ENCODE results near the gene MYO15A. TPM values are rescaled to one million over a fixed set of nuclear protein-coding genes. Genes with fewer than 3 reads are reported as not detected.

Gene MYO15A
- total and polyA plus RNA-seq, 2 donors (not counting 1 experiment from before 2014, with no cell fraction given), result 2.5 to 3.1 TPM

- POLR2A ChIA-PET, result no interaction called here
- no peaks in the 10 kb centered on the region for H4K20me1 ChIP-seq (ENCODE audit: control insufficient read depth, insufficient read depth, low read length, poor library complexity, severe bottlenecking)
- no peak for TF ChIP-seq CTCF (IDR thresholded peaks at IDR 0.05)
- no peak for TF ChIP-seq EZH2 (IDR thresholded peaks at IDR 0.05; ENCODE audit: borderline replicate concordance, insufficient read depth, low read depth, low read length, poor library complexity, severe bottlenecking)
- no peak overlapping the region for H3K4me3 ChIP-seq (ENCODE audit: control extremely low read depth in 1 of 5, extremely low read depth in 1 of 5, insufficient read depth in 1 of 5, low read depth in 2 of 5, low read length in 4 of 5)
- CTCF ChIA-PET, result no interaction called here
- H3K4me1 ChIP-seq (ENCODE audit: control insufficient read depth in 2 of 2, insufficient read depth in 2 of 2, low read length in 2 of 2), result no peaks in the 10 kb centered on the region
- Mint-ChIP-seq H3K4me1 (no peaks in the 10 kb centered on the region), H3K4me3 (no peak overlapping the region), H3K27ac (no peak overlapping the region), H3K9me3 (ENCODE audit: insufficient read depth) (peaks cover 2% of the 10 kb centered on the region), H3K27me3 (no peaks in the 10 kb centered on the region)
- 68% methylated on average over 57 of the region's 68 CpGs for WGBS (ENCODE audit: insufficient coverage)
- intact Hi-C loops (cut with micrococcal nuclease), result no loop called here
- H3K36me3 ChIP-seq (replicated peaks in 1 of 2; ENCODE audit: control extremely low read depth in 1 of 2, control insufficient read depth in 1 of 2, extremely low read depth in 1 of 2, insufficient read depth in 2 of 2, low read length in 1 of 2), result no peaks in the 10 kb centered on the region
- peaks cover 0 to 21% (median 0%) of the 10 kb centered on the region in 3 donors for H3K9me3 ChIP-seq (ENCODE audit: control extremely low read depth in 1 of 3, control insufficient read depth in 2 of 3, insufficient read depth in 1 of 3, low read length in 2 of 3)
- H3K27ac ChIP-seq (ENCODE audit: low read length in 2 of 2), result no peak overlapping the region
- H3K79me2 ChIP-seq (ENCODE audit: control insufficient read depth, insufficient read depth, low read length), result no peaks in the 10 kb centered on the region
- ATAC-seq (ENCODE audit: low read depth) (no peak), DNase-seq (no peak)
- H2AFZ ChIP-seq (ENCODE audit: insufficient read depth, low read depth, low read length, poor library complexity, severe bottlenecking), result no peak overlapping the region
- H3K4me2 ChIP-seq (replicated peaks; ENCODE audit: low read depth, low read length, poor library complexity, severe bottlenecking), result no peak overlapping the region
- peaks cover 0 to 5% (median 0%) of the 10 kb centered on the region in 4 experiments for H3K27me3 ChIP-seq (replicated peaks in 1 of 4; ENCODE audit: control extremely low read depth in 1 of 4, control insufficient read depth in 3 of 4, insufficient read depth in 4 of 4, low read length in 3 of 4)
- no peak overlapping the region for H3K9ac ChIP-seq (ENCODE audit: low read length)
Observed at GRCh38 chr17:18120461-18121017, 12.0 kb downstream of the MYO15A start.

GRCh38 chr17:18121144-18121910, 12.8 kb downstream of the MYO15A start:
- Mint-ChIP-seq H3K27me3 (no peaks in the 10 kb centered on the region), H3K9me3 (ENCODE audit: insufficient read depth) (peaks cover 2% of the 10 kb centered on the region), H3K4me3 (no peak overlapping the region), H3K4me1 (no peaks in the 10 kb centered on the region), H3K27ac (no peak overlapping the region)
- WGBS (ENCODE audit: insufficient coverage), result 91% methylated on average over 54 of the region's 54 CpGs
- Histone ChIP-seq H2AFZ (ENCODE audit: insufficient read depth, low read depth, low read length, poor library complexity, severe bottlenecking) (no peak overlapping the region), H3K4me3 (ENCODE audit: control extremely low read depth in 1 of 5, extremely low read depth in 1 of 5, insufficient read depth in 1 of 5, low read depth in 2 of 5, low read length in 4 of 5) (no peak overlapping the region), H3K27ac (ENCODE audit: low read length in 2 of 2) (no peak overlapping the region), H3K4me1 (ENCODE audit: control insufficient read depth in 2 of 2, insufficient read depth in 2 of 2, low read length in 2 of 2) (no peaks in the 10 kb centered on the region), H3K9ac (ENCODE audit: low read length) (no peak overlapping the region), H3K79me2 (ENCODE audit: control insufficient read depth, insufficient read depth, low read length) (no peaks in the 10 kb centered on the region), H3K9me3 (ENCODE audit: control extremely low read depth in 1 of 3, control insufficient read depth in 2 of 3, insufficient read depth in 1 of 3, low read length in 2 of 3) (peaks cover 0 to 21% (median 0%) of the 10 kb centered on the region in 3 donors), H3K36me3 (replicated peaks in 1 of 2; ENCODE audit: control extremely low read depth in 1 of 2, control insufficient read depth in 1 of 2, extremely low read depth in 1 of 2, insufficient read depth in 2 of 2, low read length in 1 of 2) (no peaks in the 10 kb centered on the region), H3K4me2 (replicated peaks; ENCODE audit: low read depth, low read length, poor library complexity, severe bottlenecking) (no peak overlapping the region), H4K20me1 (ENCODE audit: control insufficient read depth, insufficient read depth, low read length, poor library complexity, severe bottlenecking) (no peaks in the 10 kb centered on the region), H3K27me3 (replicated peaks in 1 of 4; ENCODE audit: control extremely low read depth in 1 of 4, control insufficient read depth in 3 of 4, insufficient read depth in 4 of 4, low read length in 3 of 4) (peaks cover 0 to 5% (median 0%) of the 10 kb centered on the region in 4 experiments)
- TF ChIP-seq EZH2 (IDR thresholded peaks at IDR 0.05; ENCODE audit: borderline replicate concordance, insufficient read depth, low read depth, low read length, poor library complexity, severe bottlenecking) (no peak), CTCF (IDR thresholded peaks at IDR 0.05) (no peak)
- no peak for DNase-seq
- no peak for ATAC-seq (ENCODE audit: low read depth)
- ChIA-PET CTCF (no interaction called here), POLR2A (no interaction called here)
- intact Hi-C loops (cut with micrococcal nuclease), result no loop called here

Data from B cell (primary cell).